Fibroblast of peridontal ligament (primary cell): ENCODE results near the gene CAMTA1.

Experiments used
- DNase-seq: peaks from one replicate; pipeline ENCODE4 v3.0.0-alpha.2; 2010; ENCODE audit errors: extremely low read depth

CAMTA1 gene

GRCh38 chr1:6979003-6979613 is 193.9 kb downstream of the CAMTA1 start:
- no peak for DNase-seq

DNA sequence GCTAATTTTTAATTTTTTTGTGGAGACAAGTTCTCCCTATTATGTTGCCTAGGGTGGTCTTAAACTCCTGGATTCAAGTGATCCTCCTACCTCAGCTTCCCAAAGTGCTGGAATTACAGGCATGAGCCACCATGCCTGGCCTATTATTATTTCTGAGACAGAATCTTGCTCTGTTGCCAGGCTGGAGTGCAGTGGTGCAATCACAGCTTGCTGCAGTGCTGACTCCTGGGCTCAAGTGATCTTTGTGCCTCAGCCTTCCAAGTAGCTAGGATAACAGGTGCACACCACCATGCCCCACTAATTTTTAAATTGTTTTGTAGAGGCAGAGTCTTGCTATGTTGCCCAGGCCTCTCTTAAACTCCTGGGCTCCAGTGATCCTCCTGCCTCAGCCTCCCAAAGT is 196.3 kb downstream of the CAMTA1 start:
- no peak for DNase-seq

DNA sequence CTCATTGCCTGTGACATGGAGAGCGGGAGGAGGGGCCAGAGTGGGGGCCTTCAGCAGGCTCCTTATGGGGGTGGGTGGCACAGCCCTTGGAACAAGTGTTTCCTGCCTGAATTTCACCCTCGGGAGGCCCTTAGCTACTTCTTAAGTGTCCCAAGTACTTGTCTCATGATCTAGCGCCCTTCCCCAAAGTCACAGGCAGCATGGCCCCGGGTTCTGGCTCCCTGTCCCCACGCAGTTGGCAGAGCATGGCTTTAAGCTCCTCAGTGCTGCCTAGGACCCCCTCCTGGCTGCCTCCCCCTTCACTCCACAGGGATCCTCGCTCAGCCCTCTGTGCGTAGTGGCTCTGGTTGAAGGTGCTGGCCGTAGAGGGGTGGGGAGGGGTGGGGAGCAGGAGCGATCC is 197.2 kb downstream of the CAMTA1 start:
- DNase-seq = no peak

GRCh38 chr1:6982860-6983259 is 197.6 kb downstream of the CAMTA1 start:
- DNase-seq = no peak

- DNase-seq = no peak
These were observed 199.3 kb downstream of the CAMTA1 start for GRCh38 chr1:6984536-6984935.

GRCh38 chr1:6984986-6985385 is 199.7 kb downstream of the CAMTA1 start:
- DNase-seq = no peak

- DNase-seq = no peak
These were observed 200.5 kb downstream of the CAMTA1 start for GRCh38 chr1:6985549-6986276.

- DNase-seq = no peak
These were observed 201.0 kb downstream of the CAMTA1 start for GRCh38 chr1:6986281-6986680.

DNA sequence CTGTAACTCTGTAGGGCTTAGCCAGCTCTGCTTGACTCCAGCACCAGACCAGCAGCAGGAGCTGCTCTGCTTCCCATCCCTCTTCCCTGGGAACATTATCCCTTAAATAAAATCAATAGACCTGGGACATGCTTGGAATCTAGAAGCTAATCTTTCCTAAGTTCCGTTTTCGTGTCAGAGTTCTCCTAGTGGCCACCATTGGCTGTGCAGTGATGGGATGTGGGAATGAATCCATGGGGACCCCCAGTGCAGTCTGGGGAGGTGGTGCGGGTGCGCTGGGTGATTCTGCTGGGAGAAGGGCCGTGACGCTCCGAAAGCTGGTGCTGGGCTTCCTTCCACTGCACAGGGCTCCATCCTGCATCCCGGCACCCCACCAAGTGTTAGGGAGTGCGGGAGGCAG is 202.7 kb downstream of the CAMTA1 start:
- no peak for DNase-seq

DNA sequence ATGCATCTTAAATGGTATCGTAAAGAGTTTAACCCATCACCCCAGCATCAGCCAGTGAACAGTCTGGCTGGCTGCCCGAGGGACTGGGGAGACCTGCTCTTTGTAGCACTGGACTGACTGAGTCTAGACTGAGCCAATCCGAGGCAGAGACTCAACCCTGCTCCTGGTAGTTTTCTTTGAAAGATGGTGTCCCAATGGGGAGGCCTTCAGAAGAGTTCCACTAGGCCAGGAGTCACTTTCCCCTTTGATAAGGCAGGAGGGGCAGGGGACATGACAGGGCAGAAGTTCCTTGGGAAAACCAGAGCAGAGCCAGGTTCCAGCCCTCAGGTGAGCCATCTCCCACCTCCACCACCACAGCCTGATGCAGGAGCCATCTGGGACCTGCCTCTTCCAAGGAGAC is 203.5 kb downstream of the CAMTA1 start:
- DNase-seq = no peak

GRCh38 chr1:6989212-6990159 is 204.2 kb downstream of the CAMTA1 start:
- no peak for DNase-seq

DNA sequence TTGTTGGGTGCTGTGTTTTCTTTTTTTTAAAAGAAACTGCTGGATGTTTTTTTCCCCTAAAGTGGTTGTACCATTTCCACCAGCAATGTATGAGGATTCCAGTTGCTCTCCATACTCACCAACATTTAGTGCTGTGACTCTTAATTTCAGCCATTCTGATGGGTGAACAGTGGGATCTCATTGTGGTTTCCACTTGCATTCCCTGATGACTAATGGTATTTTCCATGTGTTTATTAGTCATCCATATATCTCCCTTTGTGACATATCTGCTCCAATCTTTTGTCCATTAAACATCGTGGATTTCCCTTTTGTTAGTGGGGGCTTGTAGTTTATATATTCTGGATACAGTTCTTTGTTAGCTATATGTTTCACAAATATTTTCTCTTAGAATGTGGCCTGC is 206.0 kb downstream of the CAMTA1 start:
- DNase-seq = no peak

DNA sequence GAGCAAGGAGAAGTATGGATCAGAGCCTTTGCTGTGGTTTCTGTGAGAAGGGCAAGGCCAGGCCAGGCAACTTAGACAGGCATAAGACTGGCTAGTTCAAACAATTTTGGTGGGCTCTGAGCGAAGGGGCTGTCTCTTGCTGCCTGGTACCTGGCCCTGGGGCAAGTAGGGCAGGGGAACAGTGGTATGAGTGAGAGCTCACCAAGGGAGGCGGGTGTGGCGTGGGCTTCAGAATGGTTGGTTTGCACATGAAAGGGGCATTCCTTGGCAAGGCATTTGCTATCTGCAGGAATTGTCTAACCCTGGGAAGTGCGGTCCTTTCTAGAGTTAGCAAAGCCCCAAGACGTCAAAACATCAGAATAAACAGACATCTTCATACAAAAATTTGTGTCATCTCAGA is 210.5 kb downstream of the CAMTA1 start:
- no peak for DNase-seq

DNA sequence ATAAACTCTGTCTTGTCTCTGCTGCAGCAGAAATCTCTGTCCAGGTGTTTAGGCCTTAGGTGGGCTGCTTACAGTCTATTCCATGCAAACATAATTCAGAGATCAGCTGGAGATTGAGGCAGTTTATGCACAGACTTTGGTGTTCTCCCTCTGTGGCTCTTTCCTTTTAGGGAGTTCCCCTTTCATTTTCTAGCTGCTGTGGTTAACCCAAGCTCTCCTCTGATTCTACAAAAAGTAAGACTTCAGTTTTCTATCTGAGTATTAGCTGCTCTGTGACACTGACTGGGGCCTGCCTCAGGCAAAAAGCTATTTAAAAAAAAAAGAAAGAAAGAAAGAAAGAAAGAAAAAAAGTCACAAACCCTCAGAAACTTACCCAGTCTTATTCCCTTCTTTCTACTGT is 211.1 kb downstream of the CAMTA1 start:
- no peak for DNase-seq

- no peak for DNase-seq
These were observed 211.6 kb downstream of the CAMTA1 start for GRCh38 chr1:6996866-6997265.

- DNase-seq = no peak
These were observed 213.0 kb downstream of the CAMTA1 start for GRCh38 chr1:6998267-6998666.

DNA sequence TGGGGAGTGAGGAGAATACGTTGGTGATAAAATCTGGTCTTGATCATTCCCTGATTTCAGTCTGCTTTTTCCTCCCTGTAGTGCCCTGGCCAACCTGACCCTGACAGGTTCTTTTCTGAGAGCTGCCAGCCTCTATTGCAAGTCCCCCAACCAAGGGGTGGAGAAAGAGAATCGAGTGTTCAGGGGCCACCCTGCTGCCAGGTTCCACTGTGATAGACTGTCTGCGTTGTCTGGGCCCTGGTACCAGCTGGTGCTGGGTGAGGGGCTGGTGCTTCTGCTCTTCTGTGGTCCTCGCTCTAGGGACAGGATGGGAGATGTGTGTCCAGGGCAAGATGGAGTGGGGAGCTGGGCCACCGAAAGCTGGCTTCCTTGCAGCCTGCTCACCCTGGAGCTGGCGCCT is 214.6 kb downstream of the CAMTA1 start:
- no peak for DNase-seq

- no peak for DNase-seq
These were observed 215.5 kb downstream of the CAMTA1 start for GRCh38 chr1:7000720-7001119.

GRCh38 chr1:7002728-7003127 is 217.5 kb downstream of the CAMTA1 start:
- no peak for DNase-seq

- no peak for DNase-seq
These were observed 218.4 kb downstream of the CAMTA1 start for GRCh38 chr1:7003676-7004075.

- no peak for DNase-seq
These were observed 218.9 kb downstream of the CAMTA1 start for GRCh38 chr1:7004181-7004580.

DNA sequence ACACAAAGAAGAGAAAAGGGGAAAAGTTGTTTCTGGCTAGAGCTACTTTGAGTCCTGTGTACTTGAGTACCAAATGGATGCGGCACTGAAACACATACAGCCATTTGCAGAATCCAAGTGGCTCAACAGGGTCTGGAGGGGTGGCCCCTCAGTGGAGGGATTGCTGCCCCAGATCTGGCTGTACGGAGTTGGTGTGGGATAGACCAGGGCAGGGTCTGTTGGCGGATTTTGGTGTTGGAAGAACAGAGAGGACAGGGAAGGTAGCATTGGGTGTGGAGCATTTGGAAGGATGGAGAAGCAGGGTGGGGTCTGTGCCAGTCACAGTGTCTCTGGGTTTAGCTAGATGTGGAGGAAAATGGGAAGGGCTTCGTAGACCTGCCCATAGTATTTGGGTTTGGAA is 220.5 kb downstream of the CAMTA1 start:
- no peak for DNase-seq
